Transverse colon (tissue), 4 donors: ENCODE measurements around the gene ZNF691. TPM values are rescaled to one million over a fixed set of nuclear protein-coding genes. Genes with fewer than 3 reads are reported as not detected.

Source experiments
- DNase-seq: peaks from one replicate; pipeline ENCODE4 v3.0.0-alpha.2; 2019
- H3K27ac ChIP-seq, 4 donors: fragments of 200-600 bp; sonication (generic); 2 replicates each; pipeline ENCODE4 v1.5.1; 2016 to 2018; ENCODE audit warnings: inconsistent platforms in 4 of 4
- H3K27me3 ChIP-seq: fragments of 200-600 bp; sonication (generic); 2 replicates; pipeline ENCODE4 v1.5.1; 2017; ENCODE audit warnings: inconsistent platforms
- H3K36me3 ChIP-seq, 4 donors: fragments of 200-600 bp; sonication (generic); 2 replicates each; pipeline ENCODE4 v1.5.1; 2017 to 2019; ENCODE audit warnings: inconsistent platforms in 4 of 4
- H3K4me1 ChIP-seq, 4 donors: fragments of 200-600 bp; sonication (generic); 2 replicates each; pipeline ENCODE4 v1.5.1; 2017 to 2020; ENCODE audit warnings: inconsistent platforms in 4 of 4
- H3K4me3 ChIP-seq, 4 donors: fragments of 200-600 bp; sonication (generic); 1 replicate in 1 of 4; 2 replicates in 3 of 4; pipeline versions ENCODE4 v1.5.1 to v1.6.1; 2017 to 2019; ENCODE audit warnings: inconsistent platforms in 4 of 4
- H3K9me3 ChIP-seq, 2 donors: fragments of 200-600 bp; sonication (generic); 2 replicates each; pipeline ENCODE4 v1.5.1; 2017 to 2019; ENCODE audit warnings: inconsistent platforms in 2 of 2
- CTCF ChIP-seq, 5 experiments: fragments of 200-600 bp in 3 of 5; fragments of 450-650 bp in 2 of 5; sonication (generic) in 3 of 5; IDR thresholded peaks; 1 replicate in 2 of 5; 2 replicates in 3 of 5; pipeline ENCODE4 v1.5.1; 2016 to 2017; ENCODE audit warnings: antibody characterized with exemption in 5 of 5, inconsistent platforms in 3 of 5, mild to moderate bottlenecking in 2 of 5, moderate library complexity in 1 of 5
- EP300 ChIP-seq: sonication (generic); formaldehyde crosslinking; IDR thresholded peaks from one replicate; pipeline ENCODE4 v1.6.1; 2017; ENCODE audit warnings: antibody characterized with exemption, low read depth
- POLR2A ChIP-seq: fragments of 450-650 bp; IDR thresholded peaks from one replicate; pipeline ENCODE4 v1.6.1; 2016; ENCODE audit warnings: antibody characterized with exemption, mild to moderate bottlenecking, moderate library complexity
- POLR2AphosphoS5 ChIP-seq, 3 donors: sonication (generic); formaldehyde crosslinking; IDR thresholded peaks; one replicate each; pipeline ENCODE4 v1.6.1; 2016; ENCODE audit warnings: antibody characterized with exemption in 3 of 3
- WGBS, 2 donors: methylation state at CpG; one replicate each; pipeline ENCODE4 v1.1.5; 2018; ENCODE audit warnings: low coverage in 1 of 2; 5-methylcytosine and 5-hydroxymethylcytosine counted together
- in situ Hi-C, 4 donors: fragments of 200-750 bp; cut with MboI; loops; one replicate each; pipeline versions ENCODE4 v1.15.0 to v1.15.1; 2017; ENCODE audit warnings: low sequenced_read_pairs in 3 of 4, low pct_ligation_motif_present in 1 of 4, low pct_unique_long_range_greater_than_20kb in 1 of 4
- intact Hi-C: fragments of 100-400 bp; cut with DNase I; formaldehyde crosslinking; loops from one replicate; pipeline ENCODE4 v1.15.1; 2023; ENCODE audit warnings: low total_unique reads
- total RNA-seq, 4 donors: library from RNA; depleted of rRNA; stranded (reverse); fragments of >200 nt; gene quantifications; one replicate each; pipeline ENCODE4 v1.1.0, GENCODE V29; 2016

ZNF691 gene
- total RNA-seq, 4 donors from 2014 or later, result 1.00 to 11.3 (median 6.0) TPM

DNA sequence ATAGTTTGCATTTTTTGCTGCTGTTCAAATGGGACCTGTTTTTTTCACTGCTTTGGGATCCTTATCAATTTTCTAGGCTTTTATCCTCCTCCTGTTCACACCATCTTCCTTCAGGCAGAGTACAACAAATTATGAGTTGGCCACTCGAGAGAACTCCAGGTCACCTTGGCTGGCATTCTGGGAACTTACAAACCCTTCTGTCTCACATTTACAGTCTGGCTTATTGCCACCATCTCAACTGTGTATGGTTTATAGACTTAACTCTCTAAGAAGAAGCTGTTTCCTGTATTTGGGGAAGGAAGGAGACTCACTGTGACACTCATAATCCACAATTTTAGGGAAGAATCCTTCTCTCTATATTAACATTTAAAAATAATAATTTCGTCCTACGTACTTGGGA lies 5.4 kb upstream of the ZNF691 start:
- no peak for DNase-seq
- H3K9me3 ChIP-seq, result no peaks in the 10 kb centered on the region
- 61 to 78% methylated on average over 3 of the region's 3 CpGs for WGBS, 2 donors
- no peak overlapping the region for H3K4me3 ChIP-seq
- H3K36me3 ChIP-seq, result no peaks in the 10 kb centered on the region
- in situ Hi-C loops, result no loop called here
- H3K27ac ChIP-seq, result no peak overlapping the region
- no peak for TF ChIP-seq CTCF (IDR thresholded peaks at IDR 0.05)
- TF ChIP-seq POLR2A, result no peak
- TF ChIP-seq EP300, result no peak
- TF ChIP-seq POLR2AphosphoS5 (IDR thresholded peaks at IDR 0.05), result no peak
- H3K4me1 ChIP-seq, result peaks cover 0 to 6% (median 5%) of the 10 kb centered on the region in 4 donors
- intact Hi-C loops, result loop anchor here (10.0 kb wide), 1 partner anchor 66 kb away; no protein-coding TSS in a partner anchor
- no peaks in the 10 kb centered on the region for H3K27me3 ChIP-seq

DNA sequence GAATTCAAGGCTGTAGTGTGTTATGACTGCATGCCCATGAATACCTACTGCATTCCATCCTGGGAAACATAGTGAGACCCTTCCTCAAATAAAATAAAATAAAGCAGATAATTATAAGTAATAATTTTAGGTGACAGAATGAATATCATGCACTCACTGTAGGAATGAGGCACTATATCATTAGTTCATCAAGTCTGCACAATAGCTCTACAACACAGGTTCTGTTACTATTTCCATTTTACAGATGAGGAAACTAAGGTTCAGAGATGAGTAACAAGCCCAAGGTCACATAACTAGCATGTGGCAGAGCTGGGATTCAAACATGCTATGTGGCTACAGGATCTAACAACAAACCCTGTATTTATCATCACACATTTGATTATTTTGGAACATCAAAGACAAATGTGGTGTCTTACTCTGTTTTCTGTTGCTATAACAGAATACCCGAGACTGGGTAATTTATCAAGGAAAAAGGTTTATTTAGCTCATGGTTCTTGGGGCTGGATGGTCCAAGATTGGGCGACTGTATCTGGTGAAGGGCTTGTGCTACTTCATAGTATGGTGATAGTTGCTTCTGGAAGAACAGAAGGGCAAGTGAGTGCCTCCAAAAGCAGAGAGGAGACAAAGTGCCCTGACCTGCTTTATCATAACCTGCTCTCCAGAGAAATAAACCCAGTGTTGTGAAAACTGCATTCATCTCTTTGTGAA lies 4.8 kb upstream of the ZNF691 start:
- no peak overlapping the region for H3K4me3 ChIP-seq
- no peak for DNase-seq
- WGBS, 2 donors, result 94 to 100% methylated on average over 1 to 2 of the region's 2 CpGs
- no peak overlapping the region for H3K27ac ChIP-seq
- in situ Hi-C loops (no loop called here), intact Hi-C loops (loop anchor here (10.0 kb wide), 1 partner anchor 67 kb away; no protein-coding TSS in a partner anchor)
- no peak for TF ChIP-seq CTCF (IDR thresholded peaks at IDR 0.05)
- TF ChIP-seq POLR2A, result no peak
- TF ChIP-seq EP300, result no peak
- TF ChIP-seq POLR2AphosphoS5 (IDR thresholded peaks at IDR 0.05), result no peak
- no peaks in the 10 kb centered on the region for H3K9me3 ChIP-seq
- no peaks in the 10 kb centered on the region for H3K36me3 ChIP-seq
- H3K4me1 ChIP-seq, result peaks cover 0 to 6% (median 5%) of the 10 kb centered on the region in 4 donors
- H3K27me3 ChIP-seq, result no peaks in the 10 kb centered on the region

DNA sequence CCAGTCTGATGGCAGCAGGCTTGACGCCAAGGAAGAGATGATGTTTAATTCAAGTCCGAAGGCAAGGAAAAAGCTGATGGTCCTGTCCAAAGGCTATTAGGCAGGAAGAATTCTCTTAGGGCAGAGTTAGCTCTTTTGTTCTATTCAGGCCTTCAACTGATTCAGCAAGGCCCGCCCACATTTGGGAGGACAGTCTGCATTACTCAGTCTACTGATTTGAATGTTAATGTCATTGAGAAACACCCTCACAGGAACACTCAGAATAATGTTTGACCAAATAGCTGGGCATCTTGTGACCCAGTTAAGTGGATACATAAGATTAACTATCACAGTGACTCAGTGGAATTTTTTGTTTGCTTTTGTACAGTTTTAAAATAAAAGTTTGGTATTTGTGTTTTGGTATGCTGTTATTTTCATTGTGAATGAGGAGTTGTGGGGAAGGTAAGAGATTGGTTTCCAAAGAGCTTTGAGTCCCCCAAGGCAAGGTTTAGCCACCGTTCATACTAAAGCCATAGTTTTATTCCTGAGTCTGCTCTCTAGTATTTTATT lies 1.7 kb upstream of the ZNF691 start:
- in situ Hi-C loops, result no loop called here
- Histone ChIP-seq H3K36me3 (no peaks in the 10 kb centered on the region), H3K27me3 (no peaks in the 10 kb centered on the region), H3K9me3 (no peaks in the 10 kb centered on the region), H3K4me1 (peaks cover 10 to 19% (median 13%) of the 10 kb centered on the region in 4 donors), H3K4me3 (no peak overlapping the region), H3K27ac (no peak overlapping the region)
- WGBS, 2 donors, result 85 to 89% methylated on average over 3 to 4 of the region's 4 CpGs
- TF ChIP-seq EP300 (no peak), POLR2A (no peak), CTCF (IDR thresholded peaks at IDR 0.05) (no peak), POLR2AphosphoS5 (IDR thresholded peaks at IDR 0.05) (no peak)
- DNase-seq, result no peak
- intact Hi-C loops, result loop anchor here (10.0 kb wide), 1 partner anchor 70 kb away; no protein-coding TSS in a partner anchor

DNA sequence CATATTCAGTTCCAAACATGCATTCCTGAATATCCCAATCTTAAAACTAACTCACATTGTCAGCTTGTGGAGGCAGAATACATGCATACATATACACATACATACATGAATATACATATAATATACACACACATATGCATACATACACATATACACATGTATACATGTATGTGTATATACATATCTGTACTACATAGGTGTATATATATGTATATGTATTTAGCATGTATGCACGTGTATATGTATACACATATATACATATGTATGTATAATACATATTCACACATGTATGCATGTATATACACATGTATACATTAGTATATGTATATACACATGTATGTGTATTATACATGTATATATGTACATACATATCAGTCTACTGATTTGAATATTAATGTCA lies 1.2 kb upstream of the ZNF691 start:
- intact Hi-C loops, result loop anchor here (10.0 kb wide), 1 partner anchor 70 kb away; no protein-coding TSS in a partner anchor
- Histone ChIP-seq H3K36me3 (no peaks in the 10 kb centered on the region), H3K27ac (no peak overlapping the region), H3K9me3 (no peaks in the 10 kb centered on the region), H3K27me3 (no peaks in the 10 kb centered on the region), H3K4me3 (no peak overlapping the region), H3K4me1 (peaks cover 10 to 19% (median 13%) of the 10 kb centered on the region in 4 donors)
- TF ChIP-seq EP300 (no peak), POLR2A (no peak), POLR2AphosphoS5 (IDR thresholded peaks at IDR 0.05) (no peak)
- 60 to 73% methylated on average over 1 of the region's 1 CpG for WGBS, 2 donors
- in situ Hi-C loops, result no loop called here
- DNase-seq, result no peak
